ENCODE data around the gene STX17. TPM values are rescaled to one million over a fixed set of nuclear protein-coding genes. Genes with fewer than 3 reads are reported as not detected.

STX17 gene
- total RNA-seq, 2 experiments from 2014 or later: 36.0 to 36.2 TPM

- Mint-ChIP-seq H3K27me3 (peaks cover 10% of the 10 kb centered on the region), H3K4me3 (no peak overlapping the region), H3K36me3 (ENCODE audit: low read depth) (peaks cover 4% of the 10 kb centered on the region), H3K9me3 (peaks cover 3% of the 10 kb centered on the region), H3K4me1 (peaks cover 4% of the 10 kb centered on the region), H3K27ac (no peak overlapping the region)
- no peak for DNase-seq
- CTCF ChIA-PET: interaction anchor here (1.4 kb wide), 1 partner anchor 15 kb away, joined by 4 read pairs; no protein-coding TSS in a partner anchor
- POLR2A ChIA-PET: interaction anchor here (0.5 kb wide), 1 partner anchor 85 kb away, joined by 3 read pairs; no protein-coding TSS in a partner anchor
Observed at GRCh38 chr9:99873943-99874584, 32.4 kb upstream of the STX17 start.

- no peak overlapping the region for H3K4me3 Mint-ChIP-seq
- no peak overlapping the region for H3K27ac Mint-ChIP-seq
- DNase-seq: no peak
- no peaks in the 10 kb centered on the region for H3K4me1 Mint-ChIP-seq
- H3K27me3 Mint-ChIP-seq: peaks cover 10% of the 10 kb centered on the region
- CTCF ChIA-PET: interaction anchor here (0.7 to 1.7 kb wide), 2 partner anchors 12 to 23 kb away, joined by 3 to 5 read pairs; no protein-coding TSS in a partner anchor
- POLR2A ChIA-PET: interaction anchor here (0.6 kb wide), 1 partner anchor 31 kb away, joined by 3 read pairs; no protein-coding TSS in a partner anchor
- H3K36me3 Mint-ChIP-seq (ENCODE audit: low read depth): peaks cover 4% of the 10 kb centered on the region
- peaks cover 3% of the 10 kb centered on the region for H3K9me3 Mint-ChIP-seq
Observed at GRCh38 chr9:99876190-99876589, 30.3 kb upstream of the STX17 start.

GRCh38 chr9:99878651-99879050, 27.8 kb upstream of the STX17 start:
- Mint-ChIP-seq H3K4me1 (peaks cover 4% of the 10 kb centered on the region), H3K27ac (no peak overlapping the region), H3K36me3 (ENCODE audit: low read depth) (peaks cover 4% of the 10 kb centered on the region), H3K27me3 (peaks cover 10% of the 10 kb centered on the region), H3K4me3 (no peak overlapping the region), H3K9me3 (peaks cover 3% of the 10 kb centered on the region)
- CTCF ChIA-PET: no interaction called here
- POLR2A ChIA-PET: no interaction called here
- DNase-seq: no peak

GRCh38 chr9:99881769-99882168, 24.7 kb upstream of the STX17 start:
- CTCF ChIA-PET: no interaction called here
- no peak overlapping the region for H3K4me3 Mint-ChIP-seq
- peaks cover 2% of the 10 kb centered on the region for H3K27me3 Mint-ChIP-seq
- H3K27ac Mint-ChIP-seq: no peak overlapping the region
- H3K9me3 Mint-ChIP-seq: no peaks in the 10 kb centered on the region
- H3K36me3 Mint-ChIP-seq (ENCODE audit: low read depth): no peaks in the 10 kb centered on the region
- H3K4me1 Mint-ChIP-seq: peaks cover 6% of the 10 kb centered on the region
- DNase-seq: no peak
- POLR2A ChIA-PET: no interaction called here

- ChIA-PET POLR2A (no interaction called here), CTCF (interaction anchor here (1.5 to 1.7 kb wide), 2 partner anchors 17 to 20 kb away, joined by 3 to 4 read pairs; no protein-coding TSS in a partner anchor)
- Mint-ChIP-seq H3K36me3 (ENCODE audit: low read depth) (no peaks in the 10 kb centered on the region), H3K27ac (no peak overlapping the region), H3K27me3 (peaks cover 5% of the 10 kb centered on the region), H3K4me3 (no peak overlapping the region), H3K4me1 (peaks cover 6% of the 10 kb centered on the region), H3K9me3 (no peaks in the 10 kb centered on the region)
- no peak for DNase-seq
Observed at GRCh38 chr9:99885747-99886146, 20.7 kb upstream of the STX17 start.

GRCh38 chr9:99889120-99889519, 17.3 kb upstream of the STX17 start:
- ChIA-PET CTCF (interaction anchor here (0.6 to 2.4 kb wide), 3 partner anchors 14 to 595 kb away, joined by 3 to 5 read pairs (median 3); no protein-coding TSS in a partner anchor), POLR2A (no interaction called here)
- Mint-ChIP-seq H3K27me3 (peaks cover 19% of the 10 kb centered on the region), H3K4me3 (no peak overlapping the region), H3K36me3 (ENCODE audit: low read depth) (no peaks in the 10 kb centered on the region), H3K9me3 (no peaks in the 10 kb centered on the region), H3K4me1 (peaks cover 2% of the 10 kb centered on the region), H3K27ac (no peak overlapping the region)
- DNase-seq: no peak

GRCh38 chr9:99894826-99895225, 11.6 kb upstream of the STX17 start:
- Mint-ChIP-seq H3K36me3 (ENCODE audit: low read depth) (no peaks in the 10 kb centered on the region), H3K4me1 (no peaks in the 10 kb centered on the region), H3K9me3 (no peaks in the 10 kb centered on the region), H3K4me3 (no peak overlapping the region), H3K27ac (no peak overlapping the region), H3K27me3 (peaks cover 35% of the 10 kb centered on the region)
- CTCF ChIA-PET: interaction anchor here (1.1 kb wide), 1 partner anchor 92 kb away, joined by 3 read pairs; no protein-coding TSS in a partner anchor
- POLR2A ChIA-PET: no interaction called here
- DNase-seq: no peak

- POLR2A ChIA-PET: no interaction called here
- Mint-ChIP-seq H3K27ac (no peak overlapping the region), H3K9me3 (no peaks in the 10 kb centered on the region), H3K4me3 (no peak overlapping the region), H3K36me3 (ENCODE audit: low read depth) (no peaks in the 10 kb centered on the region), H3K4me1 (no peaks in the 10 kb centered on the region), H3K27me3 (peaks cover 40% of the 10 kb centered on the region)
- no peak for DNase-seq
- CTCF ChIA-PET: interaction anchor here (1.1 to 1.7 kb wide), 3 partner anchors 10 to 108 kb away, joined by 3 to 5 read pairs (median 4); partner anchors contain the start of gene STX17
Observed at GRCh38 chr9:99895510-99895909, 10.9 kb upstream of the STX17 start.

- POLR2A ChIA-PET: no interaction called here
- H3K4me1 Mint-ChIP-seq: no peaks in the 10 kb centered on the region
- CTCF ChIA-PET: interaction anchor here (0.9 to 1.7 kb wide), 3 partner anchors 10 to 108 kb away, joined by 4 to 6 read pairs (median 5); partner anchors contain the start of gene STX17
Observed at GRCh38 chr9:99896119-99896518, 10.3 kb upstream of the STX17 start.

GRCh38 chr9:99903393-99903792, 3.1 kb upstream of the STX17 start:
- Mint-ChIP-seq H3K4me1 (peaks cover 18% of the 10 kb centered on the region), H3K27me3 (peaks cover 28% of the 10 kb centered on the region), H3K36me3 (ENCODE audit: low read depth) (no peaks in the 10 kb centered on the region), H3K4me3 (no peak overlapping the region), H3K27ac (no peak overlapping the region), H3K9me3 (peaks cover 3% of the 10 kb centered on the region)
- CTCF ChIA-PET: no interaction called here
- POLR2A ChIA-PET: no interaction called here
- no peak for DNase-seq

More at GRCh38 chr9:99896119-99896518, 10.3 kb upstream of the STX17 start:
- Mint-ChIP-seq H3K4me3 (no peak overlapping the region), H3K36me3 (ENCODE audit: low read depth) (no peaks in the 10 kb centered on the region), H3K27me3 (peaks cover 43% of the 10 kb centered on the region), H3K27ac (no peak overlapping the region), H3K9me3 (no peaks in the 10 kb centered on the region)
- DNase-seq: no peak

GRCh38 chr9:99905833-99906402, 536 bp upstream of the STX17 start:
- H3K36me3 Mint-ChIP-seq (ENCODE audit: low read depth): peaks cover 5% of the 10 kb centered on the region
- DNase-seq: no peak
- peak overlapping the region; percentile 98 for H3K27ac Mint-ChIP-seq
- H3K4me1 Mint-ChIP-seq: peaks cover 26% of the 10 kb centered on the region
- peak overlapping the region; percentile 81 for H3K4me3 Mint-ChIP-seq
- ChIA-PET POLR2A (interaction anchor here (0.7 kb wide), 1 partner anchor 13 kb away, joined by 3 read pairs; no protein-coding TSS in a partner anchor), CTCF (interaction anchor here (0.7 to 2.6 kb wide), 9 partner anchors 10 to 928 kb away, joined by 3 to 11 read pairs (median 4); no protein-coding TSS in a partner anchor)
- H3K27me3 Mint-ChIP-seq: peaks cover 13% of the 10 kb centered on the region
- peaks cover 3% of the 10 kb centered on the region for H3K9me3 Mint-ChIP-seq

GRCh38 chr9:99907208-99907532, 716 bp downstream of the STX17 start:
- POLR2A ChIA-PET: interaction anchor here (0.7 to 1.0 kb wide), 2 partner anchors 31 to 83 kb away, joined by 3 to 5 read pairs; no protein-coding TSS in a partner anchor
- no peak for DNase-seq
- Mint-ChIP-seq H3K9me3 (peaks cover 3% of the 10 kb centered on the region), H3K36me3 (ENCODE audit: low read depth) (peaks cover 10% of the 10 kb centered on the region), H3K27ac (peak overlapping the region; percentile 98), H3K27me3 (peaks cover 13% of the 10 kb centered on the region), H3K4me1 (peaks cover 26% of the 10 kb centered on the region), H3K4me3 (peak overlapping the region; percentile 94)
- CTCF ChIA-PET: interaction anchor here (1.1 to 2.6 kb wide), 6 partner anchors 9 to 56 kb away, joined by 3 to 11 read pairs (median 6); no protein-coding TSS in a partner anchor

- Mint-ChIP-seq H3K27ac (no peak overlapping the region), H3K9me3 (no peaks in the 10 kb centered on the region), H3K4me3 (no peak overlapping the region), H3K36me3 (ENCODE audit: low read depth) (peaks cover 33% of the 10 kb centered on the region), H3K4me1 (peaks cover 24% of the 10 kb centered on the region), H3K27me3 (no peaks in the 10 kb centered on the region)
- ChIA-PET POLR2A (no interaction called here), CTCF (no interaction called here)
- DNase-seq: no peak
Observed at GRCh38 chr9:99911600-99911999, 5.1 kb downstream of the STX17 start.

Data from activated CD4-positive, alpha-beta T cell treated with anti-CD3 and anti-CD28 coated beads, Interleukin-2, amount 10 ng/mL, durations not matched to agents 7 days and 5 days (primary cell).